OCI-LY7 (cell line): ENCODE data around the gene CDK12. TPM values are rescaled to one million over a fixed set of nuclear protein-coding genes. Genes with fewer than 3 reads are reported as not detected.
"Not testable (repeated sequence)": the region's sequence is repeated elsewhere in the genome, so short reads cannot be mapped to it uniquely, and the experiment has no call there.

ENCODE experiments used
- BruUV-seq: library from RNA; stranded (reverse); fragments of 400-500 nt; replicated peaks from 2 replicates; lab custom pipeline; 2021; lab: Mats Ljungman, UMichigan
- CTCF ChIA-PET: fragments of 300-600 bp; sonication (Branson Sonifier 250); formaldehyde crosslinking; loops from one replicate; lab custom pipeline; 2022; ENCODE audit warnings: antibody characterized with exemption; ENCODE audit not compliant: unreplicated experiment; lab: Charles Lee
- POLR2A ChIA-PET: fragments of 300-600 bp; sonication (Branson Sonifier 250); formaldehyde crosslinking; loops from one replicate; lab custom pipeline; 2022; ENCODE audit warnings: antibody characterized with exemption; lab: Charles Lee
- DNase-seq: peaks from one replicate; pipeline ENCODE4 v3.0.0-alpha.2; 2015; ENCODE audit warnings: low spot score
- H2AFZ ChIP-seq: fragments of 200-600 bp; sonication (generic), shearing (Covaris generic); 2 replicates; pipeline ENCODE4 v1.6.1; 2014; ENCODE audit warnings: mild to moderate bottlenecking, antibody characterized with exemption, low read length, moderate library complexity
- H3K27ac ChIP-seq: fragments of 200-600 bp; sonication (generic); 2 replicates; pipeline ENCODE4 v1.5.1; 2014; ENCODE audit warnings: mixed run types, low read depth, mild to moderate bottlenecking, moderate library complexity, low read length, inconsistent platforms; ENCODE audit not compliant: poor library complexity, severe bottlenecking
- H3K36me3 ChIP-seq: fragments of 200-600 bp; sonication (generic); 2 replicates; pipeline ENCODE4 v1.6.1; 2014; ENCODE audit warnings: mild to moderate bottlenecking, antibody characterized with exemption, low read length, moderate library complexity, mixed read lengths; ENCODE audit not compliant: insufficient read depth
- H3K4me1 ChIP-seq: fragments of 200-600 bp; sonication (generic); 2 replicates; pipeline ENCODE4 v1.5.1; 2014; ENCODE audit warnings: mild to moderate bottlenecking, low read length; ENCODE audit not compliant: insufficient read depth, poor library complexity, severe bottlenecking
- H3K4me2 ChIP-seq: fragments of 200-600 bp; sonication (generic); 2 replicates; pipeline ENCODE4 v1.6.1; 2014; ENCODE audit warnings: mild to moderate bottlenecking, low read length
- H3K4me3 ChIP-seq: fragments of 200-600 bp; sonication (generic); 2 replicates; pipeline ENCODE4 v1.5.1; 2014; ENCODE audit warnings: mild to moderate bottlenecking, low read depth, low read length; ENCODE audit not compliant: poor library complexity, severe bottlenecking
- H3K79me2 ChIP-seq: fragments of 200-600 bp; sonication (generic); 2 replicates; pipeline ENCODE4 v1.6.1; 2016; ENCODE audit warnings: low read depth, mild to moderate bottlenecking, low read length, moderate library complexity, mixed read lengths; ENCODE audit not compliant: insufficient read depth
- H3K9me2 ChIP-seq: fragments of 200-600 bp; sonication (generic); 2 replicates; pipeline ENCODE4 v1.6.1; 2016; ENCODE audit warnings: mild to moderate bottlenecking, low read length, mixed read lengths; ENCODE audit not compliant: insufficient read depth
- H3K9me3 ChIP-seq: fragments of 200-600 bp; sonication (generic); 2 replicates; pipeline ENCODE4 v1.6.1; 2014; ENCODE audit warnings: mild to moderate bottlenecking, mixed run types, low read length, mixed read lengths
- H4K20me1 ChIP-seq: fragments of 200-600 bp; sonication (generic); 2 replicates; pipeline ENCODE4 v1.6.1; 2014; ENCODE audit warnings: mild to moderate bottlenecking, antibody characterized with exemption, low read length, moderate library complexity, mixed read lengths; ENCODE audit not compliant: insufficient read depth
- EZH2phosphoT487 ChIP-seq: fragments of 200-600 bp; sonication (generic); IDR thresholded peaks from 2 replicates; pipeline ENCODE4 v1.6.1; 2018; ENCODE audit warnings: low read depth, borderline replicate concordance, mild to moderate bottlenecking, mixed run types, antibody characterized with exemption, low read length, moderate library complexity, mixed read lengths
- intact Hi-C: fragments of 100-400 bp; cut with micrococcal nuclease; formaldehyde crosslinking; loops from one replicate; pipeline ENCODE4 v1.10.0; 2022; ENCODE audit not compliant: unreplicated experiment
- total RNA-seq, 2 experiments: library from RNA; depleted of rRNA in 1 of 2; stranded (reverse); fragments of >200 nt in 1 of 2; shearing (Covaris generic) in 1 of 2; gene quantifications; 2 replicates each; pipeline ENCODE4 v1.2.3, GENCODE V29; 2014 to 2022
- TF ChIP-seq, protein P1 (sequence below): fragments of 200-600 bp; sonication (generic); conservative IDR thresholded peaks from 2 replicates; pipeline ENCODE4 v1.5.1; 2014; ENCODE audit warnings: mild to moderate bottlenecking, antibody characterized with exemption, low read length, moderate library complexity, mixed read lengths

CDK12 gene
- total RNA-seq, 2 experiments from 2014 or later: 72.0 to 89.5 TPM

DNA sequence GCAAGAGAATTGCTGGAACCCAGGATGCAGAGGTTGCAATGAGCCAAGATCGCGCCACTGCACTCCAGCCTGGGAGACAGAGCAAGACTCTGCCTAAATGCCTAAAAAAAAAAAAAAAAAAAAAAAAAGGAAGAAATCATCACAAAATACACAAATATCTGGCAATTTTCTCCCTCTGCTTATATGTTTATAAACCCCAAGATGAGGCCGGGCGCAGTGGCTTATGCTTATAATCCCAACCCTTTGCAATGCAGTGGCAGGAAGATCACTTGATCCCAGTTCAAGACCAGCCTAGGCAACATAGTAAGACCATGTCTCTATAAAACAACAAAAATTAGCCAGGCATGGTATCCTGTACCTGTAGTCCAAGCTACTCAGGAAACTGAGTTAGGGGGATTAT is 31.7 kb upstream of the CDK12 start:
- Histone ChIP-seq H3K4me1 (no peaks in the 10 kb centered on the region), H3K27ac (no peak overlapping the region), H3K4me2 (no peak overlapping the region), H4K20me1 (no peaks in the 10 kb centered on the region), H3K4me3 (no peak overlapping the region), H3K9me2 (no peaks in the 10 kb centered on the region), H3K79me2 (no peaks in the 10 kb centered on the region), H2AFZ (no peak overlapping the region), H3K9me3 (no peaks in the 10 kb centered on the region), H3K36me3 (peaks cover 91% of the 10 kb centered on the region)
- intact Hi-C loops: loop anchor here (10.0 kb wide), 1 partner anchor 65 kb away; no protein-coding TSS in a partner anchor
- ChIA-PET CTCF (no interaction called here), POLR2A (interaction anchor here (0.7 kb wide), 2 partner anchors 9 to 290 kb away, joined by 3 to 11 read pairs; no protein-coding TSS in a partner anchor)
- BruUV-seq: no TSS peak
- no peak for DNase-seq
- TF ChIP-seq EZH2phosphoT487: no peak
- TF ChIP-seq, protein P1, sequence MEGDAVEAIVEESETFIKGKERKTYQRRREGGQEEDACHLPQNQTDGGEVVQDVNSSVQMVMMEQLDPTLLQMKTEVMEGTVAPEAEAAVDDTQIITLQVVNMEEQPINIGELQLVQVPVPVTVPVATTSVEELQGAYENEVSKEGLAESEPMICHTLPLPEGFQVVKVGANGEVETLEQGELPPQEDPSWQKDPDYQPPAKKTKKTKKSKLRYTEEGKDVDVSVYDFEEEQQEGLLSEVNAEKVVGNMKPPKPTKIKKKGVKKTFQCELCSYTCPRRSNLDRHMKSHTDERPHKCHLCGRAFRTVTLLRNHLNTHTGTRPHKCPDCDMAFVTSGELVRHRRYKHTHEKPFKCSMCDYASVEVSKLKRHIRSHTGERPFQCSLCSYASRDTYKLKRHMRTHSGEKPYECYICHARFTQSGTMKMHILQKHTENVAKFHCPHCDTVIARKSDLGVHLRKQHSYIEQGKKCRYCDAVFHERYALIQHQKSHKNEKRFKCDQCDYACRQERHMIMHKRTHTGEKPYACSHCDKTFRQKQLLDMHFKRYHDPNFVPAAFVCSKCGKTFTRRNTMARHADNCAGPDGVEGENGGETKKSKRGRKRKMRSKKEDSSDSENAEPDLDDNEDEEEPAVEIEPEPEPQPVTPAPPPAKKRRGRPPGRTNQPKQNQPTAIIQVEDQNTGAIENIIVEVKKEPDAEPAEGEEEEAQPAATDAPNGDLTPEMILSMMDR: no peak

DNA sequence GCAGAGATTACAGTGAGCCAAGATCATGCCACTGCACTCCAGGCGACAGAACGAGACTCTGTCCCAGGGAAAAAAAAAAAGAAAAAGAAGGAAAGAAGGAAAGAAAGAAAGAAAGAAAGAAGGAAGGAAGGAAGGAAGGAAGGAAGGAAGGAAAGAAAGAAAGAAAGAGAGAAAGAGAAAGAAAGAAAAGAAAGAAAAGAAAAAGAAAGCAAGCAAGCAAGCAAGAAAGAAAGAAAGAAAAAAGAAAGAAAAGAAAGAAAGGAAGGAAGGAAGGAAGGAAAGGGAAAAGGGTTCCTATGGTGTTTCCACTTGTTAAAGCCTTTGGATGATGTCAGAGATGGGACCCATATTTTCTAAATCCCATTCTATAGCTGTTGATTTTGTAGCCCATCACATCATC is 21.4 kb upstream of the CDK12 start:
- H3K4me2 ChIP-seq, CTCF ChIA-PET, H3K27ac ChIP-seq, H3K9me3 ChIP-seq, H3K9me2 ChIP-seq, H3K79me2 ChIP-seq, intact Hi-C loops, BruUV-seq, H3K4me1 ChIP-seq, H2AFZ ChIP-seq, H4K20me1 ChIP-seq, H3K4me3 ChIP-seq, DNase-seq: not testable (repeated sequence)
- H3K36me3 ChIP-seq: peaks cover 96% of the 10 kb centered on the region
- POLR2A ChIA-PET: interaction anchor here (0.5 kb wide), 1 partner anchor 34 kb away, joined by 3 read pairs; no protein-coding TSS in a partner anchor

DNA sequence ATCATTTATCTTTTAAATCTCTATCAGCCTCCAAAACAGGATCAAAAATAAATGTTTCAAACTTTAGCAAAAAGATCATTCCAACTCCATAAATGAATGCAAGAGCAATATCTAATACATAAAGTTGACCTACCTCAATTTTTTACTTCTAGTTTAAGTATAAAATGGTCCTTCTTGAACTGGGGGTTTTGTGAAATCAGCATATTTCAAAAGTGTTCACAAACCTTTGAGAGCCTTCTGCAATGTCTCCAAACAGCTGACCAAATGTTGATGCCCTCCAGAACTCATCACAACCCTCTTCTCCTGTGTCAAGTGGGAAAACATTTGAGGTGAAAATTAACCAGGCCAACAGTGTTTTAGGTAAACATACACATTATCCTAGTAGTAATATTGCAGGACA is 18.0 kb upstream of the CDK12 start:
- CTCF ChIA-PET: no interaction called here
- Histone ChIP-seq H3K9me2 (no peaks in the 10 kb centered on the region), H3K9me3 (no peaks in the 10 kb centered on the region), H3K36me3 (peaks cover 96% of the 10 kb centered on the region), H4K20me1 (peaks cover 5% of the 10 kb centered on the region; the same call in 1 of the 2 replicates), H3K27ac (no peak overlapping the region), H3K4me1 (no peaks in the 10 kb centered on the region), H2AFZ (no peak overlapping the region), H3K4me3 (no peak overlapping the region), H3K79me2 (peaks cover 23% of the 10 kb centered on the region), H3K4me2 (no peak overlapping the region)
- intact Hi-C loops: no loop called here
- TF ChIP-seq, protein P1: no peak
- no peak for TF ChIP-seq EZH2phosphoT487
- POLR2A ChIA-PET: no interaction called here
- no peak for DNase-seq
- no TSS peak for BruUV-seq
